Measurements from ENCODE around the gene SYTL1.
"Not testable (repeated sequence)": the region's sequence is repeated elsewhere in the genome, so short reads cannot be mapped to it uniquely, and the experiment has no call there.

The SYTL1 gene

GRCh38 chr1:27383039-27383605 is 41.3 kb downstream of the SYTL1 start, which contains the start of gene CD164L2:
Gene CD164L2, minus strand, starts transcription at chr1:27383333. Its CDS starts 94 bp downstream, at chr1:27383239.
- peak in 1 of 2 donors; percentile 37 for DNase-seq (ENCODE audit: low read depth in 2 of 2)

GRCh38 chr1:27383661-27384060 is 41.8 kb downstream of the SYTL1 start:
- DNase-seq (ENCODE audit: low read depth in 2 of 2): no peak

GRCh38 chr1:27384797-27385196 is 43.0 kb downstream of the SYTL1 start:
- DNase-seq (ENCODE audit: low read depth in 2 of 2): not testable (repeated sequence)

GRCh38 chr1:27388337-27389005 is 46.6 kb downstream of the SYTL1 start:
- peak; percentile 51 to 69 for DNase-seq (ENCODE audit: low read depth in 2 of 2)

GRCh38 chr1:27391511-27392095 is 49.8 kb downstream of the SYTL1 start:
- DNase-seq (ENCODE audit: low read depth in 2 of 2): no peak

- peak; percentile 92 to 95 for DNase-seq (ENCODE audit: low read depth in 2 of 2)
Observed at GRCh38 chr1:27392096-27392777, 50.4 kb downstream of the SYTL1 start, which contains the start of gene GPR3. Gene GPR3, plus strand, starts transcription at chr1:27392622. Its CDS starts 1,177 bp downstream, at chr1:27393799.

GRCh38 chr1:27392778-27393635 is 51.2 kb downstream of the SYTL1 start:
- no peak for DNase-seq (ENCODE audit: low read depth in 2 of 2)

GRCh38 chr1:27393641-27394281 is 51.9 kb downstream of the SYTL1 start:
- no peak for DNase-seq (ENCODE audit: low read depth in 2 of 2)

- DNase-seq (ENCODE audit: low read depth in 2 of 2): no peak
Observed at GRCh38 chr1:27394282-27394658, 52.4 kb downstream of the SYTL1 start.

- DNase-seq (ENCODE audit: low read depth in 2 of 2): no peak
Observed at GRCh38 chr1:27394925-27395324, 53.1 kb downstream of the SYTL1 start.

GRCh38 chr1:27395441-27396195 is 53.8 kb downstream of the SYTL1 start:
- peak; percentile 46 to 61 for DNase-seq (ENCODE audit: low read depth in 2 of 2)

GRCh38 chr1:27397110-27397509 is 55.3 kb downstream of the SYTL1 start:
- DNase-seq (ENCODE audit: low read depth in 2 of 2): no peak

- no peak for DNase-seq (ENCODE audit: low read depth in 2 of 2)
Observed at GRCh38 chr1:27397749-27398148, 55.9 kb downstream of the SYTL1 start.

GRCh38 chr1:27398405-27399149 is 56.8 kb downstream of the SYTL1 start:
- DNase-seq (ENCODE audit: low read depth in 2 of 2): no peak

GRCh38 chr1:27399251-27400025 is 57.6 kb downstream of the SYTL1 start:
- DNase-seq (ENCODE audit: low read depth in 2 of 2): no peak

- DNase-seq (ENCODE audit: low read depth in 2 of 2): no peak
Observed at GRCh38 chr1:27400082-27400962, 58.5 kb downstream of the SYTL1 start.

- no peak for DNase-seq (ENCODE audit: low read depth in 2 of 2)
Observed at GRCh38 chr1:27400963-27401341, 59.1 kb downstream of the SYTL1 start.

GRCh38 chr1:27402349-27402754 is 60.5 kb downstream of the SYTL1 start:
- no peak for DNase-seq (ENCODE audit: low read depth in 2 of 2)

Data from stimulated activated CD8-positive, alpha-beta memory T cell treated with anti-CD3 and anti-CD28 coated beads, Interleukin-2, amount 100 ng/mL, for 48 hours (primary cell).